OCI-LY7 (cell line): ENCODE results near the gene RNF212. TPM values are rescaled to one million over a fixed set of nuclear protein-coding genes. Genes with fewer than 3 reads are reported as not detected.

ENCODE experiments used
- BruUV-seq: library from RNA; stranded (reverse); fragments of 400-500 nt; replicated peaks from 2 replicates; lab custom pipeline; 2021; lab: Mats Ljungman, UMichigan
- CTCF ChIA-PET: fragments of 300-600 bp; sonication (Branson Sonifier 250); formaldehyde crosslinking; loops from one replicate; lab custom pipeline; 2022; ENCODE audit warnings: antibody characterized with exemption; ENCODE audit not compliant: unreplicated experiment; lab: Charles Lee
- POLR2A ChIA-PET: fragments of 300-600 bp; sonication (Branson Sonifier 250); formaldehyde crosslinking; loops from one replicate; lab custom pipeline; 2022; ENCODE audit warnings: antibody characterized with exemption; lab: Charles Lee
- DNase-seq: peaks from one replicate; pipeline ENCODE4 v3.0.0-alpha.2; 2015; ENCODE audit warnings: low spot score
- H2AFZ ChIP-seq: fragments of 200-600 bp; sonication (generic), shearing (Covaris generic); 2 replicates; pipeline ENCODE4 v1.6.1; 2014; ENCODE audit warnings: mild to moderate bottlenecking, antibody characterized with exemption, low read length, moderate library complexity
- H3K27ac ChIP-seq: fragments of 200-600 bp; sonication (generic); 2 replicates; pipeline ENCODE4 v1.5.1; 2014; ENCODE audit warnings: mixed run types, low read depth, mild to moderate bottlenecking, moderate library complexity, low read length, inconsistent platforms; ENCODE audit not compliant: poor library complexity, severe bottlenecking
- H3K36me3 ChIP-seq: fragments of 200-600 bp; sonication (generic); 2 replicates; pipeline ENCODE4 v1.6.1; 2014; ENCODE audit warnings: mild to moderate bottlenecking, antibody characterized with exemption, low read length, moderate library complexity, mixed read lengths; ENCODE audit not compliant: insufficient read depth
- H3K4me1 ChIP-seq: fragments of 200-600 bp; sonication (generic); 2 replicates; pipeline ENCODE4 v1.5.1; 2014; ENCODE audit warnings: mild to moderate bottlenecking, low read length; ENCODE audit not compliant: insufficient read depth, poor library complexity, severe bottlenecking
- H3K4me2 ChIP-seq: fragments of 200-600 bp; sonication (generic); 2 replicates; pipeline ENCODE4 v1.6.1; 2014; ENCODE audit warnings: mild to moderate bottlenecking, low read length
- H3K4me3 ChIP-seq: fragments of 200-600 bp; sonication (generic); 2 replicates; pipeline ENCODE4 v1.5.1; 2014; ENCODE audit warnings: mild to moderate bottlenecking, low read depth, low read length; ENCODE audit not compliant: poor library complexity, severe bottlenecking
- H3K79me2 ChIP-seq: fragments of 200-600 bp; sonication (generic); 2 replicates; pipeline ENCODE4 v1.6.1; 2016; ENCODE audit warnings: low read depth, mild to moderate bottlenecking, low read length, moderate library complexity, mixed read lengths; ENCODE audit not compliant: insufficient read depth
- H3K9me2 ChIP-seq: fragments of 200-600 bp; sonication (generic); 2 replicates; pipeline ENCODE4 v1.6.1; 2016; ENCODE audit warnings: mild to moderate bottlenecking, low read length, mixed read lengths; ENCODE audit not compliant: insufficient read depth
- H3K9me3 ChIP-seq: fragments of 200-600 bp; sonication (generic); 2 replicates; pipeline ENCODE4 v1.6.1; 2014; ENCODE audit warnings: mild to moderate bottlenecking, mixed run types, low read length, mixed read lengths
- H4K20me1 ChIP-seq: fragments of 200-600 bp; sonication (generic); 2 replicates; pipeline ENCODE4 v1.6.1; 2014; ENCODE audit warnings: mild to moderate bottlenecking, antibody characterized with exemption, low read length, moderate library complexity, mixed read lengths; ENCODE audit not compliant: insufficient read depth
- CTCF ChIP-seq: fragments of 200-600 bp; sonication (generic); conservative IDR thresholded peaks from 2 replicates; pipeline ENCODE4 v1.5.1; 2014; ENCODE audit warnings: mild to moderate bottlenecking, antibody characterized with exemption, low read length, moderate library complexity, mixed read lengths
- EZH2phosphoT487 ChIP-seq: fragments of 200-600 bp; sonication (generic); IDR thresholded peaks from 2 replicates; pipeline ENCODE4 v1.6.1; 2018; ENCODE audit warnings: low read depth, borderline replicate concordance, mild to moderate bottlenecking, mixed run types, antibody characterized with exemption, low read length, moderate library complexity, mixed read lengths
- intact Hi-C: fragments of 100-400 bp; cut with micrococcal nuclease; formaldehyde crosslinking; loops from one replicate; pipeline ENCODE4 v1.10.0; 2022; ENCODE audit not compliant: unreplicated experiment
- total RNA-seq, 2 experiments: library from RNA; depleted of rRNA in 1 of 2; stranded (reverse); fragments of >200 nt in 1 of 2; shearing (Covaris generic) in 1 of 2; gene quantifications; 2 replicates each; pipeline ENCODE4 v1.2.3, GENCODE V29; 2014 to 2022

Gene RNF212
- total RNA-seq, 2 experiments from 2014 or later, result not detected

- no peak for DNase-seq
- no peak overlapping the region for H3K27ac ChIP-seq
- H3K4me2 ChIP-seq, result no peak overlapping the region
- intact Hi-C loops, result no loop called here
- no peaks in the 10 kb centered on the region for H3K4me1 ChIP-seq
- POLR2A ChIA-PET, result no interaction called here
- no TSS peak for BruUV-seq
- H3K79me2 ChIP-seq, result no peaks in the 10 kb centered on the region
- TF ChIP-seq CTCF (no peak), EZH2phosphoT487 (no peak)
- no peaks in the 10 kb centered on the region for H3K9me2 ChIP-seq
- H4K20me1 ChIP-seq, result no peaks in the 10 kb centered on the region
- CTCF ChIA-PET, result no interaction called here
- no peaks in the 10 kb centered on the region for H3K36me3 ChIP-seq
- no peak overlapping the region for H2AFZ ChIP-seq
- no peak overlapping the region for H3K4me3 ChIP-seq
- no peaks in the 10 kb centered on the region for H3K9me3 ChIP-seq
Observed at GRCh38 chr4:1084394-1084793, 29.0 kb downstream of the RNF212 start.

- H3K4me1 ChIP-seq, result no peaks in the 10 kb centered on the region
- no peaks in the 10 kb centered on the region for H3K9me2 ChIP-seq
- H3K4me3 ChIP-seq, result no peak overlapping the region
- H2AFZ ChIP-seq, result no peak overlapping the region
- CTCF ChIA-PET, result no interaction called here
- intact Hi-C loops, result no loop called here
- no peak overlapping the region for H3K27ac ChIP-seq
- no peak for DNase-seq
- no peaks in the 10 kb centered on the region for H3K9me3 ChIP-seq
- BruUV-seq, result no TSS peak
- POLR2A ChIA-PET, result interaction anchor here (0.6 kb wide), 1 partner anchor 403 kb away, joined by 3 read pairs; no protein-coding TSS in a partner anchor
- H3K36me3 ChIP-seq, result no peaks in the 10 kb centered on the region
- H3K4me2 ChIP-seq, result no peak overlapping the region
- no peaks in the 10 kb centered on the region for H4K20me1 ChIP-seq
- H3K79me2 ChIP-seq, result no peaks in the 10 kb centered on the region
- no peak for TF ChIP-seq EZH2phosphoT487
Observed at GRCh38 chr4:1082215-1083182, 30.9 kb downstream of the RNF212 start.

- TF ChIP-seq EZH2phosphoT487 (no peak), CTCF (no peak)
- BruUV-seq, result no TSS peak
- H3K4me2 ChIP-seq, result no peak overlapping the region
Observed at GRCh38 chr4:1081689-1082040, 31.7 kb downstream of the RNF212 start.

More at GRCh38 chr4:1081689-1082040, 31.7 kb downstream of the RNF212 start:
- intact Hi-C loops, result no loop called here
- Histone ChIP-seq H2AFZ (no peak overlapping the region), H3K36me3 (no peaks in the 10 kb centered on the region), H3K27ac (no peak overlapping the region), H4K20me1 (no peaks in the 10 kb centered on the region), H3K79me2 (no peaks in the 10 kb centered on the region), H3K4me3 (no peak overlapping the region), H3K4me1 (no peaks in the 10 kb centered on the region), H3K9me3 (no peaks in the 10 kb centered on the region), H3K9me2 (no peaks in the 10 kb centered on the region)
- DNase-seq, result no peak
- POLR2A ChIA-PET, result no interaction called here
- CTCF ChIA-PET, result no interaction called here
